ENCODE data around the gene TPSB2. TPM values are rescaled to one million over a fixed set of nuclear protein-coding genes. Genes with fewer than 3 reads are reported as not detected.

Gene TPSB2
- not detected in 2 replicates for total RNA-seq

GRCh38 chr16:1230084-1230470 is at the start of gene TPSB2:
TSS of gene TPSB2 (minus strand) at chr16:1230184. CDS start at chr16:1229951, 233 bp downstream.

GRCh38 chr16:1255276-1256122 is 25.5 kb upstream of the TPSB2 start, which contains the start of gene TPSD1:
TSS of gene TPSD1 (plus strand) at chr16:1256069. CDS start at chr16:1256281, 212 bp downstream.

DNA sequence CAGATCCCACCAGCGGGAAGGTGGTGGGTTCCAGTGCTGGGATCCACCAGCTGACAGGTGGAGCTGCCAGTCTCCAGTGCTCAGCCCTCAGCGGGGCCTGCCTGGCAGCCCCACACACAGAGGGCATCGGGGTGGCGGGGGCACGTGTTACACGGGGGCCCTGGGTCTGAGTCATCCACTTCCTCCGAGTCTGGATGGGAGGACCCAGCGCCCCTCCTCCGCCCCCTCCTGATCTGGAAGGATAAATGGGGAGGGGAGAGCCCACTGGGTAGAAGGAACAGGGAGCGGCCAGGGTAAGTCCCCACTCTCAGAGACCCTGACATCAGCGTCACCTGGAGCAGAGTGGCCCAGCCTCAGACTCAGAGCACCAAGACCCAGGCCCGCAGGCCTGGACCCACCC is 10.5 kb upstream of the TPSB2 start, which contains the start of gene TPSAB1:
Gene TPSAB1, plus strand, starts transcription at position 270 of the 400 bp plus-strand sequence. CDS start 234 bp downstream, outside the sequence.

GRCh38 chr16:1225051-1225451 is 4.9 kb downstream of the TPSB2 start, which contains the start of gene TPSG1:
TSS of gene TPSG1 (minus strand) at chr16:1225268. CDS start at chr16:1225252, 16 bp downstream.

Other genes starting within 250 kb of the TPSB2 start
- 0.30 and 0.65 TPM in 2 replicates for gene SOX8, start 248.4 kb downstream of the TPSB2 start, total RNA-seq
- gene SSTR5, start 157.4 kb downstream of the TPSB2 start, total RNA-seq, result not detected in 2 replicates
- not detected in 2 replicates for gene C1QTNF8, start 133.9 kb downstream of the TPSB2 start, total RNA-seq
- gene CACNA1H, start 77.1 kb downstream of the TPSB2 start, total RNA-seq, result under 0.01 and 0.15 TPM in 2 replicates
- gene TPSG1, start 4.9 kb downstream of the TPSB2 start, total RNA-seq, result not detected in 2 replicates
- gene TPSAB1, start 10.5 kb upstream of the TPSB2 start, total RNA-seq, result not detected in 2 replicates
- gene TPSD1, start 25.9 kb upstream of the TPSB2 start, total RNA-seq, result not detected in 2 replicates
- 51.2 and 57.8 TPM in 2 replicates for gene UBE2I, start 79.5 kb upstream of the TPSB2 start, total RNA-seq
- gene BAIAP3, start 103.5 kb upstream of the TPSB2 start, total RNA-seq, result 0.32 and 0.91 TPM in 2 replicates
- 91.3 and 120 TPM in 2 replicates for gene TSR3, start 121.7 kb upstream of the TPSB2 start, total RNA-seq
- gene GNPTG, start 121.7 kb upstream of the TPSB2 start, total RNA-seq, result 21.3 and 26.3 TPM in 2 replicates
- gene UNKL, start 184.5 kb upstream of the TPSB2 start, total RNA-seq, result 4.9 and 5.2 TPM in 2 replicates
- gene UQCC4, start 190.6 kb upstream of the TPSB2 start, total RNA-seq, result 23.4 and 24.7 TPM in 2 replicates
- gene PERCC1, start 200.9 kb upstream of the TPSB2 start, total RNA-seq, result not detected in 2 replicates
- gene CCDC154, start 214.4 kb upstream of the TPSB2 start, total RNA-seq, result under 0.01 and 0.15 TPM in 2 replicates
- 40.9 and 60.6 TPM in 2 replicates for gene CLCN7, start 244.8 kb upstream of the TPSB2 start, total RNA-seq

Measured in epithelial cell of umbilical artery (primary cell).